Skeletal muscle tissue (tissue), 4 donors: ENCODE measurements around the gene DGKQ. TPM values are rescaled to one million over a fixed set of nuclear protein-coding genes. Genes with fewer than 3 reads are reported as not detected.

Experiments
- H3K27ac ChIP-seq: one replicate; pipeline ENCODE4 v1.7.0; 2013; ENCODE audit warnings: mild to moderate bottlenecking, low read depth, low read length, inconsistent platforms
- H3K27me3 ChIP-seq, 3 donors: one replicate each; pipeline ENCODE4 v1.7.0; 2013; ENCODE audit warnings: low read length in 3 of 3; ENCODE audit not compliant: control insufficient read depth in 3 of 3, insufficient read depth in 3 of 3
- H3K36me3 ChIP-seq, 3 donors: one replicate each; pipeline ENCODE4 v1.7.0; 2013; ENCODE audit warnings: low read length in 3 of 3; ENCODE audit not compliant: control insufficient read depth in 3 of 3, insufficient read depth in 3 of 3
- H3K4me1 ChIP-seq, 3 donors: one replicate each; pipeline ENCODE4 v1.7.0; 2013; ENCODE audit warnings: low read length in 3 of 3, mild to moderate bottlenecking in 3 of 3; ENCODE audit not compliant: control insufficient read depth in 3 of 3, insufficient read depth in 3 of 3
- H3K4me3 ChIP-seq, 3 donors: one replicate each; pipeline ENCODE4 v1.7.0; 2013; ENCODE audit warnings: low read length in 3 of 3
- H3K9ac ChIP-seq, 3 donors: one replicate each; pipeline ENCODE4 v1.7.0; 2013; ENCODE audit warnings: low read length in 3 of 3, mild to moderate bottlenecking in 3 of 3, moderate library complexity in 2 of 3, low read depth in 1 of 3
- H3K9me3 ChIP-seq, 3 donors: one replicate each; pipeline ENCODE4 v1.7.0; 2013; ENCODE audit warnings: low read length in 3 of 3; ENCODE audit not compliant: control insufficient read depth in 3 of 3
- total RNA-seq: library from RNA; depleted of rRNA; stranded (reverse); fragments of >200 nt; gene quantifications from one replicate; pipeline ENCODE4 v1.2.3, GENCODE V29; 2014
- donor health status: Osteomylitis.

Gene DGKQ
- total RNA-seq, 1 donor from 2014 or later = 2.1 TPM

- Histone ChIP-seq H3K9ac (peak overlapping the region; percentile 53 to 89 (median 61)), H3K4me3 (peak overlapping the region; percentile 38 to 86 (median 85)), H3K9me3 (no peaks in the 10 kb centered on the region), H3K27me3 (no peaks in the 10 kb centered on the region), H3K4me1 (peaks cover 17 to 26% (median 20%) of the 10 kb centered on the region in 3 donors), H3K27ac (no peak overlapping the region), H3K36me3 (peaks cover 6% of the 10 kb centered on the region in 3 donors)
These were observed 14.5 kb upstream of the DGKQ start for GRCh38 chr4:987624-988513.

- H3K27ac ChIP-seq = no peak within 1 kb of the TSS
- H3K9ac ChIP-seq = peak within 1 kb of the TSS; percentile 61 to 89 (median 69)
- H3K27me3 ChIP-seq = no peaks in the 10 kb centered on the region
- H3K9me3 ChIP-seq = no peaks in the 10 kb centered on the region
- peak within 1 kb of the TSS; percentile 83 to 86 (median 85) for H3K4me3 ChIP-seq
- H3K36me3 ChIP-seq = peaks cover 6% of the 10 kb centered on the region in 3 donors
- peaks cover 15 to 26% (median 17%) of the 10 kb centered on the region in 3 donors for H3K4me1 ChIP-seq
These were observed 13.7 kb upstream of the DGKQ start, which contains the start of gene IDUA for GRCh38 chr4:986879-987623. IDUA (plus strand) TSS chr4:987044; CDS start chr4:987085, 41 bp downstream.

DNA sequence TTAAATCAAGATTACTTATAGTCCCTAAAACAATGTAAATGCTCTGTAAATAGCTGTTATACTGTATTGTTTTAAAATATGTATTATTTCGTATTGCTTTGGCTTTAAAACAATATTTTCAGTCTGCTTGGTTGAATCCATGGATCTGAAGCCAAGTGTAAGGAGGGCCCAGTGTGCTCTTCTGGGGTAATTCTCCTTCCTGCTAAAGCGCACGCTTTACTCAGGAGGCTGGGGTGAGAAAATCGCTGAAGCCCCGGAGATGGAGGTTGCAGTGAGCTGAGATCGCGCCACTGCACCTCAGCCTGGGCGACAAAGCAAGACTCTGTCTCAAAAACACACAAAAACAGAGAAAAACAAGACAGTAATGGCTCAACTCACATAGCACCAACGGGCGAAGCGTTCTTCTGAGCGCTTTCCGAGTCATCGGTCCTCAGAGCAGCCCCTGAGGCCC is 13.1 kb upstream of the DGKQ start:
- Histone ChIP-seq H3K27me3 (no peaks in the 10 kb centered on the region), H3K9me3 (no peaks in the 10 kb centered on the region), H3K9ac (peak overlapping the region; percentile 40 to 89 (median 69)), H3K4me3 (peak overlapping the region; percentile 83 to 86 (median 85)), H3K4me1 (peaks cover 15 to 26% (median 17%) of the 10 kb centered on the region in 3 donors), H3K27ac (no peak overlapping the region), H3K36me3 (peaks cover 4 to 6% (median 6%) of the 10 kb centered on the region in 3 donors)

- no peaks in the 10 kb centered on the region for H3K9me3 ChIP-seq
- H3K27me3 ChIP-seq = no peaks in the 10 kb centered on the region
- H3K4me1 ChIP-seq = peaks cover 15 to 26% (median 17%) of the 10 kb centered on the region in 3 donors
- H3K27ac ChIP-seq = no peak overlapping the region
- peak overlapping the region in 1 of 3 donors; percentile 55 for H3K9ac ChIP-seq
- peaks cover 3 to 5% (median 4%) of the 10 kb centered on the region in 3 donors for H3K36me3 ChIP-seq
- peak overlapping the region; percentile 13 to 33 (median 32) for H3K4me3 ChIP-seq
These were observed 11.9 kb upstream of the DGKQ start for GRCh38 chr4:985123-985830.

DNA sequence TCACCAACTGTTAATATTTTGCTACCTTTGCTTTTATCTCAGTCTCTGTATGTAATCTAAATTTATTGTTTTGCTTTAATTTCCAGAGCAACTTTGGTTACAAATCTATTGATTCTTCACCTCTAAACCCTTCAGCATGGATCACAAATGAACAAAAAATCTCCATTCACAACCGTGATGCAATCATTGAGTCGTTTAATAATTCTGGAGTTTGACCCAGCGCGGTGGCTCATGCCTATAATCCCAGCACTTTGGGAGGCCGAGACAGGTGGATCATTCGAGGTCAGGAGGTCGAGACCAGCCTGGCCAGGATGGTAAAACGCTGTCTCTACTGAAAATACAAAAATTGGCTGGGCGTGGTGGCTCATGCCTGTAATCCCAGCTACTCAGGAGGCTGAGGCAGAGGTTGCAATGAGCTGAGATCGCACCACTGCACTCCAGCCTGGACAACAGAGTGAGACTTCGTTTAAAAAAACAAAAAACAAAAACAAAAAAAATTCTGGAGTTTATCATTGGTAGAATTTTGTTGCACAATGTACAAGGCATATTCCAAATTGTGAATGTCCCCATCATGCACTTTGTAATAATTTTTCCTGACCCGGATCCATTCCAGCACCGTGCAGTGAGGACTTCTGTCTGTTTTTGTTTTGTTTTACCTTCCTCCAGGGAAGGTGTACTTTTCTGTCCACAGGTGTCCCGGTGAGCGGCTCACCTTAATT is 11.1 kb upstream of the DGKQ start:
- peaks cover 15 to 26% (median 17%) of the 10 kb centered on the region in 3 donors for H3K4me1 ChIP-seq
- peak overlapping the region; percentile 13 to 33 (median 32) for H3K4me3 ChIP-seq
- peak overlapping the region in 1 of 3 donors; percentile 55 for H3K9ac ChIP-seq
- no peak overlapping the region for H3K27ac ChIP-seq
- no peaks in the 10 kb centered on the region for H3K27me3 ChIP-seq
- no peaks in the 10 kb centered on the region for H3K36me3 ChIP-seq
- H3K9me3 ChIP-seq = no peaks in the 10 kb centered on the region

DNA sequence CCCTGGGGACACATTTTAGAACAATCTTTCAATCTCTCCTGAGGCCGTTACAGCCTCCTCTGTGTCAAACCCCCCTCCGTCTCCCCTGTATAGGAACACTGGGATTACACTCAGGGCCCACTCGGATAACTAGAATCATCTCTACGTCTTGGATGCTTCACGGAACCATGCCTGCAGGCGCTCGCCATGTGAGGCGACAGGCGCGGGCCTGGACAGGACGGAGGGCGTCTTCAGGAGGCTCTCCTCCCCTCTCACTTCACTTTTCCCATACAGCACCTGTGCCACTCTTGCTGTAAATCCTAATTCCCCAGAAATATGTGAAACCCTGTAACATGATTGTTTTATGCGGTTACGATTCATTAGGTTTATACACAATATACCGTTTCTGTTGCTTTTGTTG is 9.4 kb upstream of the DGKQ start:
- no peaks in the 10 kb centered on the region for H3K27me3 ChIP-seq

GRCh38 chr4:982291-982690 is 8.9 kb upstream of the DGKQ start:
- Histone ChIP-seq H3K4me3 (no peak overlapping the region), H3K27ac (no peak overlapping the region), H3K9ac (no peak overlapping the region), H3K9me3 (no peaks in the 10 kb centered on the region), H3K4me1 (peaks cover 7 to 14% (median 11%) of the 10 kb centered on the region in 3 donors), H3K27me3 (no peaks in the 10 kb centered on the region), H3K36me3 (no peaks in the 10 kb centered on the region)

More for the DNA sequence above, 9.4 kb upstream of the DGKQ start:
- H3K9me3 ChIP-seq = no peaks in the 10 kb centered on the region
- H3K27ac ChIP-seq = no peak overlapping the region
- H3K4me1 ChIP-seq = peaks cover 12 to 20% (median 14%) of the 10 kb centered on the region in 3 donors
- H3K9ac ChIP-seq = no peak overlapping the region
- H3K4me3 ChIP-seq = no peak overlapping the region
- no peaks in the 10 kb centered on the region for H3K36me3 ChIP-seq

DNA sequence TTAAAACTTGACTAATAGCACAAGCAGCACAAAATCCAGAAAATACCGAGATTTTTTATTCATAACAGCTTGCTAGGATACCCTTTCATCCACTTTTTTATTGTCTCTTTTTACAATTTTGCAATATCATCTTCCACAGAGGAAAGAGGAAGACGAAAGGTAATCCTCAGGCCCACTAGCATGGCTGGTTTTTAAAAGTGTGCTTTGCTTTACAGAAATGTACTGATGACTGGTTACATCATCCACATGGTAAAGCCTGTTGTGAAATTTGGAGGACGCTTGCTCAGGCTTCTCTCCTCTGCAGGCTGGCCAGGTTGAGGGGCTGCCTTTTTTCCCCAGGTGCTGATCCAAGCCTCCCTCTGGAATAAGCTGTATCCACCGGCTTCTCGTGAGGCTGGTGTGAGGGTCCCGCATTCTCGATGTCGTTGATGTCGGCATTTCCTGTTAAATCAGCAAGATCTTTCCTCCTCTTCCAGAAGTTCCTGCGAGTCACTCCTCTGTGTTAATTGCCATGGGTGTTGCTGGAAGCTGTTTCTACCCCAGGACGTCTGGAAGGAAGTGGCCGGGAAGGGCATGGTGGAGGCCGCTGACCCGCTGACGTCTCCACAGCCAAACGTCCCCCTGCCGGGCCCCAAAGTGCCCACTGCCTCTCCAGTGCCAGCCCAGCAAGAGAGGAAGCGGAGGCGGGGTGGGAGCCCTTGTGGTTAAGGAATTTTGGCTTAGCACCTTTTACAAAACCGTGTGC is 5.8 kb upstream of the DGKQ start:
- Histone ChIP-seq H3K27ac (no peak overlapping the region), H3K4me3 (no peak overlapping the region)

More for the DNA sequence above, 5.8 kb upstream of the DGKQ start:
- Histone ChIP-seq H3K9me3 (no peaks in the 10 kb centered on the region), H3K4me1 (no peaks in the 10 kb centered on the region), H3K9ac (no peak overlapping the region), H3K27me3 (no peaks in the 10 kb centered on the region), H3K36me3 (no peaks in the 10 kb centered on the region)
